MM.1S (cell line): Measurements from ENCODE around the gene TFCP2L1.

ENCODE experiments used
- DNase-seq: peaks from one replicate; pipeline ENCODE4 v3.0.0-alpha.2; 2015
- H2AFZ ChIP-seq: fragments of 300-600 bp; sonication (generic); 2 replicates; pipeline ENCODE4 v1.6.0; 2016; ENCODE audit warnings: antibody characterized with exemption, low read length
- H3F3A ChIP-seq: fragments of 300-600 bp; sonication (generic); 2 replicates; pipeline ENCODE4 v1.6.1; 2016; ENCODE audit warnings: mild to moderate bottlenecking, antibody characterized with exemption, low read length, moderate library complexity, mixed read lengths; ENCODE audit not compliant: insufficient read depth
- H3K27ac ChIP-seq: fragments of 300-600 bp; sonication (generic); 2 replicates; pipeline ENCODE4 v1.5.1; 2016; ENCODE audit warnings: mild to moderate bottlenecking, low read length
- H3K27me3 ChIP-seq: fragments of 300-600 bp; sonication (generic); replicated peaks from 2 replicates; pipeline ENCODE4 v1.6.0; 2016; ENCODE audit warnings: low read length; ENCODE audit not compliant: insufficient read depth
- H3K36me3 ChIP-seq: fragments of 300-600 bp; sonication (generic); replicated peaks from 2 replicates; pipeline ENCODE4 v1.6.1; 2016; ENCODE audit warnings: mild to moderate bottlenecking, low read length, mixed read lengths; ENCODE audit not compliant: insufficient read depth
- H3K4me1 ChIP-seq: fragments of 300-600 bp; sonication (generic); 2 replicates; pipeline ENCODE4 v1.6.1; 2016; ENCODE audit warnings: low read length, mixed read lengths
- H3K4me2 ChIP-seq: fragments of 300-600 bp; sonication (generic); 2 replicates; pipeline ENCODE4 v1.6.0; 2016; ENCODE audit warnings: low read depth, low read length
- H3K4me3 ChIP-seq: fragments of 300-600 bp; sonication (generic); 2 replicates; pipeline ENCODE4 v1.5.1; 2016; ENCODE audit warnings: low read length, mixed read lengths
- H3K79me2 ChIP-seq: fragments of 300-600 bp; sonication (generic); 2 replicates; pipeline ENCODE4 v1.6.1; 2016; ENCODE audit warnings: mixed run types, low read length, mixed read lengths
- H3K9ac ChIP-seq: fragments of 300-600 bp; sonication (generic); 2 replicates; pipeline ENCODE4 v1.6.1; 2016; ENCODE audit warnings: low read length, mixed read lengths
- H3K9me2 ChIP-seq: fragments of 300-600 bp; sonication (generic); replicated peaks from 2 replicates; pipeline ENCODE4 v1.6.1; 2016; ENCODE audit warnings: mild to moderate bottlenecking, low read length, mixed read lengths; ENCODE audit not compliant: insufficient read depth
- H3K9me3 ChIP-seq: fragments of 300-600 bp; sonication (generic); replicated peaks from 2 replicates; pipeline ENCODE4 v1.6.1; 2016; ENCODE audit warnings: mild to moderate bottlenecking, low read length, mixed read lengths; ENCODE audit not compliant: insufficient read depth
- H4K20me1 ChIP-seq: fragments of 300-600 bp; sonication (generic); 2 replicates; pipeline ENCODE4 v1.6.1; 2016; ENCODE audit warnings: mild to moderate bottlenecking, low read length, moderate library complexity, mixed read lengths; ENCODE audit not compliant: insufficient read depth
- EZH2 ChIP-seq: fragments of 300-600 bp; sonication (generic); optimal IDR thresholded peaks from 2 replicates; pipeline ENCODE3; 2017; ENCODE audit warnings: low read depth, mild to moderate bottlenecking, antibody characterized with exemption, low read length, mixed read lengths
- EZH2phosphoT487 ChIP-seq: fragments of 300-600 bp; sonication (generic); IDR thresholded peaks from 2 replicates; pipeline ENCODE4 v1.6.1; 2018; ENCODE audit warnings: antibody characterized with exemption, low read length
- TF ChIP-seq, protein P1 (sequence below): fragments of 300-600 bp; sonication (generic); IDR thresholded peaks from 2 replicates; pipeline ENCODE4 v1.5.1; 2016; ENCODE audit warnings: antibody characterized with exemption, low read length, mixed read lengths

Gene TFCP2L1

DNA sequence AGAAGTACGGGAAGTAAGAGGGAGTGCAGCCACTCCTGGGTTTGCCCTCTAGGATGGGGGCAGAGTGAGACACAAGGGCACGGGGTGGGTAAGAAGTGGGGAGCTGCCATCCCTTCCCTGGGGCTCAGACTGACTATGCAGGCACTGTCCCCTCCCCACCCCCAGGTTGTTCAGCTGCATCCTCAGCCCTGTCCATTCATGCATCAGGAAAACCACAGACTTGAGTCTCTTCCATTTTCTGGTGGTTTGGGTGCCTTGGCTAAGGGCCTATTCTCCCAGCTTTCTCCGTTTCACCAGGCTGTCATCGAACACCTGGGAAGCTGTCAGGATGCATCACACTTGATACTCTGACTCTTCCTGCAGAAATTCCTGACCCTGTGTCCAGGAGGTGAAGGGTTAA, 111.9 kb downstream of the TFCP2L1 start:
- H3K4me2 ChIP-seq = no peak overlapping the region
- no peak overlapping the region for H3K4me3 ChIP-seq
- H3F3A ChIP-seq = no peaks in the 10 kb centered on the region
- TF ChIP-seq EZH2phosphoT487 (no peak), EZH2 (no peak)
- TF ChIP-seq, protein P1, sequence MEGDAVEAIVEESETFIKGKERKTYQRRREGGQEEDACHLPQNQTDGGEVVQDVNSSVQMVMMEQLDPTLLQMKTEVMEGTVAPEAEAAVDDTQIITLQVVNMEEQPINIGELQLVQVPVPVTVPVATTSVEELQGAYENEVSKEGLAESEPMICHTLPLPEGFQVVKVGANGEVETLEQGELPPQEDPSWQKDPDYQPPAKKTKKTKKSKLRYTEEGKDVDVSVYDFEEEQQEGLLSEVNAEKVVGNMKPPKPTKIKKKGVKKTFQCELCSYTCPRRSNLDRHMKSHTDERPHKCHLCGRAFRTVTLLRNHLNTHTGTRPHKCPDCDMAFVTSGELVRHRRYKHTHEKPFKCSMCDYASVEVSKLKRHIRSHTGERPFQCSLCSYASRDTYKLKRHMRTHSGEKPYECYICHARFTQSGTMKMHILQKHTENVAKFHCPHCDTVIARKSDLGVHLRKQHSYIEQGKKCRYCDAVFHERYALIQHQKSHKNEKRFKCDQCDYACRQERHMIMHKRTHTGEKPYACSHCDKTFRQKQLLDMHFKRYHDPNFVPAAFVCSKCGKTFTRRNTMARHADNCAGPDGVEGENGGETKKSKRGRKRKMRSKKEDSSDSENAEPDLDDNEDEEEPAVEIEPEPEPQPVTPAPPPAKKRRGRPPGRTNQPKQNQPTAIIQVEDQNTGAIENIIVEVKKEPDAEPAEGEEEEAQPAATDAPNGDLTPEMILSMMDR = no peak
- no peak overlapping the region for H2AFZ ChIP-seq
- no peaks in the 10 kb centered on the region for H3K4me1 ChIP-seq
- H3K9ac ChIP-seq = no peak overlapping the region
- no peaks in the 10 kb centered on the region for H3K27me3 ChIP-seq
- no peaks in the 10 kb centered on the region for H3K36me3 ChIP-seq
- no peak overlapping the region for H3K27ac ChIP-seq
- H3K79me2 ChIP-seq = no peaks in the 10 kb centered on the region
- no peaks in the 10 kb centered on the region for H3K9me3 ChIP-seq
- no peak for DNase-seq
- H4K20me1 ChIP-seq = no peaks in the 10 kb centered on the region
- H3K9me2 ChIP-seq = no peaks in the 10 kb centered on the region

DNA sequence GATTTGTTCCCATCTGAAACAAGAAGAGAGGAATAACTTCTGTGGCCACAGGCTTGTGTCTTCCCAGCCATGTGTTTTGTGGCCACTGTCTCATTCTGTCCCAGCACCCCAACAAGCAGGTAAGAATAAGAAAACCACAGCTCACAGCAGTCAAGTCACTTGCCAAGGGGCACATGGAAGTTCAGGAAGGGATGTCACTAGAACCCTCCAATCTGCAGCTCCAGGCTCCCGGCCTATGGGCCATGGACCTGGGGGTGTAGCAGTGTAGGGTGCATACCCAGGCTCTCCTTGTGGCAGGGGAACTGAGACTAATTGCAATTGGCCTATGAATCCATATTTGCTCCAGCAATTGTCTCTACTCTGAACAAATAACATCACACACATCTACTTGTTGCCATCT, 112.5 kb downstream of the TFCP2L1 start:
- H4K20me1 ChIP-seq = no peaks in the 10 kb centered on the region
- TF ChIP-seq EZH2phosphoT487 = no peak
- TF ChIP-seq, protein P1 = no peak
- TF ChIP-seq EZH2 = no peak
- no peaks in the 10 kb centered on the region for H3K9me2 ChIP-seq

GRCh38 chr2:121171625-121172119, 113.3 kb downstream of the TFCP2L1 start:
- no peak for DNase-seq
- H2AFZ ChIP-seq = no peak overlapping the region
- no peaks in the 10 kb centered on the region for H3F3A ChIP-seq
- no peak overlapping the region for H3K9ac ChIP-seq
- H3K4me1 ChIP-seq = no peaks in the 10 kb centered on the region
- no peaks in the 10 kb centered on the region for H3K9me2 ChIP-seq
- H3K27me3 ChIP-seq = no peaks in the 10 kb centered on the region
- no peaks in the 10 kb centered on the region for H3K36me3 ChIP-seq
- no peak overlapping the region for H3K27ac ChIP-seq
- no peak overlapping the region for H3K4me3 ChIP-seq
- H3K79me2 ChIP-seq = no peaks in the 10 kb centered on the region
- no peak for TF ChIP-seq EZH2phosphoT487
- TF ChIP-seq, protein P1 = no peak
- no peak overlapping the region for H3K4me2 ChIP-seq
- no peaks in the 10 kb centered on the region for H3K9me3 ChIP-seq
- no peaks in the 10 kb centered on the region for H4K20me1 ChIP-seq

More for the DNA sequence above, 112.5 kb downstream of the TFCP2L1 start:
- no peaks in the 10 kb centered on the region for H3K79me2 ChIP-seq
- H3K4me2 ChIP-seq = no peak overlapping the region
- no peak overlapping the region for H3K27ac ChIP-seq
- no peak overlapping the region for H2AFZ ChIP-seq
- H3K9ac ChIP-seq = no peak overlapping the region
- no peaks in the 10 kb centered on the region for H3K4me1 ChIP-seq
- H3K4me3 ChIP-seq = no peak overlapping the region
- H3K36me3 ChIP-seq = no peaks in the 10 kb centered on the region
- no peaks in the 10 kb centered on the region for H3K9me3 ChIP-seq
- no peaks in the 10 kb centered on the region for H3K27me3 ChIP-seq
- H3F3A ChIP-seq = no peaks in the 10 kb centered on the region
- no peak for DNase-seq
